HCT116 (cell line): Measurements from ENCODE around the gene SERPINH1.

ENCODE experiments used
- CTCF ChIP-seq, 3 experiments: fragments of 200-600 bp in 1 of 3; sonication (generic) in 1 of 3; IDR thresholded peaks in 2 of 3; conservative IDR thresholded peaks in 1 of 3; 2 replicates each; pipeline ENCODE4 v1.5.1; 2012 to 2017; ENCODE audit warnings: low read depth in 2 of 3, low read length in 2 of 3, antibody characterized with exemption in 1 of 3, borderline replicate concordance in 1 of 3, control low read depth in 1 of 3, mild to moderate bottlenecking in 1 of 3, mixed read lengths in 1 of 3, mixed run types in 1 of 3, moderate library complexity in 1 of 3; ENCODE audit not compliant: insufficient read depth in 1 of 3
- ELF1 ChIP-seq: IDR thresholded peaks from 2 replicates; pipeline ENCODE4 v1.6.1; 2012; ENCODE audit warnings: low read depth, borderline replicate concordance
- EZH2 ChIP-seq: fragments of 200-600 bp; sonication (generic); IDR thresholded peaks from 2 replicates; pipeline ENCODE4 v1.6.1; 2017; ENCODE audit warnings: antibody characterized with exemption, mixed run types
- JUND ChIP-seq: IDR thresholded peaks from 2 replicates; pipeline ENCODE4 v1.6.1; 2012
- MAX ChIP-seq: IDR thresholded peaks from 2 replicates; pipeline ENCODE4 v1.6.1; 2012
- POLR2A ChIP-seq: IDR thresholded peaks from 2 replicates; pipeline ENCODE4 v1.7.0; 2011; ENCODE audit warnings: borderline replicate concordance; ENCODE audit not compliant: insufficient read depth, insufficient read length; ENCODE audit errors: extremely low read depth
- POLR2AphosphoS5 ChIP-seq: IDR thresholded peaks from 2 replicates; pipeline ENCODE4 v1.6.1; 2011; ENCODE audit warnings: mild to moderate bottlenecking, low read depth, low read length, moderate library complexity
- RAD21 ChIP-seq: IDR thresholded peaks from 2 replicates; pipeline ENCODE4 v1.6.1; 2012; ENCODE audit warnings: low read depth, mild to moderate bottlenecking
- TCF7L2 ChIP-seq: IDR thresholded peaks from 2 replicates; pipeline ENCODE4 v1.7.0; 2011; ENCODE audit warnings: borderline replicate concordance, inconsistent platforms; ENCODE audit not compliant: insufficient read depth, insufficient read length; ENCODE audit errors: extremely low read depth
- YY1 ChIP-seq: IDR thresholded peaks from 2 replicates; pipeline ENCODE4 v1.6.1; 2011; ENCODE audit warnings: low read length, low read depth, moderate library complexity, mild to moderate bottlenecking; ENCODE audit not compliant: insufficient replicate concordance; ENCODE audit errors: extremely low read depth
- ZNF274 ChIP-seq: fragments of 200-500 bp; sonication (Bioruptor generic); IDR thresholded peaks from 2 replicates; pipeline ENCODE4 v1.6.1; 2014; ENCODE audit warnings: mild to moderate bottlenecking, low read depth, low read length, inconsistent platforms

- TF ChIP-seq YY1 (no peak), CTCF (IDR thresholded peaks at IDR 0.05 in 2 of 3, conservative IDR thresholded peaks at IDR 0.05 in 1 of 3; ENCODE audit: borderline replicate concordance in 1 of 3, insufficient read depth in 1 of 3, low read depth in 2 of 3, low read length in 2 of 3) (no peak), EZH2 (no peak), JUND (no peak), TCF7L2 (no peak), POLR2A (no peak), MAX (no peak), POLR2AphosphoS5 (no peak), RAD21 (no peak), ZNF274 (no peak), ELF1 (no peak)
These were observed 23.2 kb downstream of the SERPINH1 start for GRCh38 chr11:75585293-75585670.
